ENCODE results near the gene SPACA7. TPM values are rescaled to one million over a fixed set of nuclear protein-coding genes. Genes with fewer than 3 reads are reported as not detected.

The SPACA7 gene
- total and polyA plus RNA-seq, 4 donors = not detected

- ATAC-seq (ENCODE audit: insufficient read depth, low FRiP score) (no peak), DNase-seq (no peak)
- Histone ChIP-seq H3K4me3 (no peak overlapping the region), H3K36me3 (ENCODE audit: control insufficient read depth in 4 of 4, insufficient read depth in 4 of 4, low read length in 4 of 4) (no peaks in the 10 kb centered on the region), H3K9me3 (ENCODE audit: control insufficient read depth in 4 of 4, insufficient read depth in 3 of 4, low read length in 3 of 4) (peaks cover 0 to 3% (median 0%) of the 10 kb centered on the region in 4 donors), H3K27me3 (ENCODE audit: control insufficient read depth in 3 of 3, insufficient read depth in 3 of 3, low read length in 2 of 3) (no peaks in the 10 kb centered on the region), H3K9ac (ENCODE audit: insufficient read depth in 1 of 2, low read length in 2 of 2) (no peak overlapping the region), H3K27ac (ENCODE audit: low read depth in 1 of 2, low read length in 1 of 2) (no peak overlapping the region), H3K4me1 (ENCODE audit: control insufficient read depth in 5 of 5, insufficient read depth in 5 of 5, low read length in 5 of 5) (peaks cover 0 to 5% (median 0%) of the 10 kb centered on the region in 5 donors)
- TF ChIP-seq CTCF (IDR thresholded peaks at IDR 0.05; ENCODE audit: control extremely low read depth, extremely low read depth) = no peak
- 90 to 91% methylated on average over 31 to 32 of the region's 32 CpGs for WGBS, 2 donors
Measured at GRCh38 chr13:112453207-112453829, 77.2 kb downstream of the SPACA7 start.

- Histone ChIP-seq H3K36me3 (ENCODE audit: control insufficient read depth in 4 of 4, insufficient read depth in 4 of 4, low read length in 4 of 4) (no peaks in the 10 kb centered on the region), H3K27ac (ENCODE audit: low read depth in 1 of 2, low read length in 1 of 2) (no peak overlapping the region), H3K4me3 (no peak overlapping the region), H3K4me1 (ENCODE audit: control insufficient read depth in 5 of 5, insufficient read depth in 5 of 5, low read length in 5 of 5) (peaks cover 0 to 2% (median 0%) of the 10 kb centered on the region in 5 donors), H3K9me3 (ENCODE audit: control insufficient read depth in 4 of 4, insufficient read depth in 3 of 4, low read length in 3 of 4) (peaks cover 0 to 4% (median 1%) of the 10 kb centered on the region in 4 donors), H3K9ac (ENCODE audit: insufficient read depth in 1 of 2, low read length in 2 of 2) (no peak overlapping the region), H3K27me3 (ENCODE audit: control insufficient read depth in 3 of 3, insufficient read depth in 3 of 3, low read length in 2 of 3) (no peaks in the 10 kb centered on the region)
- no peak for ATAC-seq (ENCODE audit: insufficient read depth, low FRiP score)
- 80 to 89% methylated on average over 29 to 30 of the region's 30 CpGs for WGBS, 2 donors
- no peak for DNase-seq
- no peak for TF ChIP-seq CTCF (IDR thresholded peaks at IDR 0.05; ENCODE audit: control extremely low read depth, extremely low read depth)
Measured at GRCh38 chr13:112453874-112454647, 77.9 kb downstream of the SPACA7 start.

- Histone ChIP-seq H3K4me3 (no peak overlapping the region), H3K4me1 (ENCODE audit: control insufficient read depth in 5 of 5, insufficient read depth in 5 of 5, low read length in 5 of 5) (no peaks in the 10 kb centered on the region), H3K9ac (ENCODE audit: insufficient read depth in 1 of 2, low read length in 2 of 2) (no peak overlapping the region), H3K27ac (ENCODE audit: low read depth in 1 of 2, low read length in 1 of 2) (no peak overlapping the region), H3K9me3 (ENCODE audit: control insufficient read depth in 4 of 4, insufficient read depth in 3 of 4, low read length in 3 of 4) (peaks cover 0 to 4% (median 2%) of the 10 kb centered on the region in 4 donors), H3K27me3 (ENCODE audit: control insufficient read depth in 3 of 3, insufficient read depth in 3 of 3, low read length in 2 of 3) (no peaks in the 10 kb centered on the region), H3K36me3 (ENCODE audit: control insufficient read depth in 4 of 4, insufficient read depth in 4 of 4, low read length in 4 of 4) (no peaks in the 10 kb centered on the region)
- no peak for DNase-seq
- ATAC-seq (ENCODE audit: insufficient read depth, low FRiP score) = no peak
- 78 to 82% methylated on average over 16 of the region's 16 CpGs for WGBS, 2 donors
- no peak for TF ChIP-seq CTCF (IDR thresholded peaks at IDR 0.05; ENCODE audit: control extremely low read depth, extremely low read depth)
Measured at GRCh38 chr13:112454648-112455334, 78.6 kb downstream of the SPACA7 start.

Data from lung (tissue), 12 donors.